GM19035 (cell line): ENCODE results near the gene TTLL10.
"Not testable (repeated sequence)": the region's sequence is repeated elsewhere in the genome, so short reads cannot be mapped to it uniquely, and the experiment has no call there.

Experiments used
- ATAC-seq: cut with Tn5 transposase; IDR thresholded peaks from one replicate; pipeline ENCODE4 v1.9.1; 2021; ENCODE audit not compliant: unreplicated experiment

Gene TTLL10

DNA sequence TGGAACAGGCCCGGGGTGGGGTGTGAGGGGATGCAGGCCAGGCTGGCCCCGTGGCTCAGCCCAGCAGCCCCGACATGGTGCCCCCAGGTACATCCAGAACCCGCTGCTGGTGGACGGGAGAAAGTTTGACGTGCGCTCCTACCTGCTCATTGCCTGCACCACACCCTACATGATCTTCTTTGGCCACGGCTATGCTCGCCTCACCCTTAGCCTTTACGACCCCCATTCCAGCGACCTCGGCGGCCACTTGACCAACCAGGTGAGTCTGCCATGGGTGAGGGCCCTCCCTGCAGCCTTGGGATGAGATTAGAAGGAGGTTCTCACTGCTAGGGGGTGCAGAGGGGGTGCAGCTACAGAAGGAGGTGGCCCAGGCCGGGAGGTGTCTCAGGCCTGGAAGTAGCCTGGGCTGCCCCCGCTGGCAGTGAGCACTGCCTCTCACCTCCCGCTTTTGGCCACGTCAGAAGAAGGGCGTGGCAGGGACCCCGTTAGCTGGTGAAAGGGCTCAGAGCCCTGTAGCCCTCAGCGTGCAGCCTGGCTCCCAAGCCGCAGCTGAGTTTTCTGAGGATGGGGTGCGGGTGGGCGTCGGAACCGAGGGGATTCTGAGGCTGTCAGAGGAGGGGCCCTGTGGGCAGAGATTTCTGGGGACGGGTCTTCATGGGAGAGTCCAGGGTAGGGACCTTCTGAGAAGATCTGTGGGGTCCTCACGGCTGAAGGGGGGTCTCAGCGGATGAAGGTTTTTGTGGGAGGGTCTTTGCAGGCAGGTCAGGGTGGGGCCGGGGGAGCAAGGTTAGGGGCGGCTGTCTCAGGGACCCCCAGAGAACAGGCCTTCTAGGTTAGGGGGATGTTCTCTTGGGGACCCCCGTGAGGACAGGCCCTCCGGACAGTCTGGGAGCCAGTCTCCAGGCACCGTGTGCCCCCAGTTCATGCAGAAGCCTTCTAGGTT is 10.4 kb downstream of the TTLL10 start:
- no peak for ATAC-seq

DNA sequence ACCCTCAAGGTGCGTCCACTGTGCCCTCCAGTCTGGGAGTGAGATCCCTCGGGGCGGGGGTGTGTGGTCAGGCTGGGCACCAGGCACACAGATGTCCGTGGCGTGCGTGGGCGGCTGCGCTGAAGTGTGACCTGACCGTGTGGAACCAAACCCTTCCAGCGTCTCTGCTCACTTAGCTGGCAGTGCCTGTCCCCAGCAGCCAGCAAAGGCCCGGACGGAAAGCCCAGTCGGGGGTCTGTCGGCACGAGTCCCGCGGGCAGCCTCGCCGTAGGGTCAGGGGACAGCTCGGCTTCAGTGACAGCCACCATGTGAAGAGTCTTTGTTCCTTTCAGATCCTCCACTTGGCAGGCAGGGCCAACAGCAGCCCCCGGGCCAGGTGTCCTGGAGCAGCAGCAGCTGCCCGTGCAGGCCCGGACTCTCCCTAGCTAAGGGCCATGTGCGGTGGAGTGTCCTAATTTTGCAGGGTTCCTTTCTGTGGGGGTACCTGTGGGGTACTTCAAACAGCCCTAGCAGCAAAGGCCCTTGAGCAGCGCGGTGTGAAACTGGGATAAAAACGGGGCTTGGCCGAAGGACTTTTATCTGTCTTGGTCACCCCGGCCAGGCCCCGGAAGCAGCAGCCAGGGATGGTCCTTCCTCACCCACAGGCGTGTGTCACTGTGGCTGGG is 11.6 kb downstream of the TTLL10 start:
- ATAC-seq = no peak

DNA sequence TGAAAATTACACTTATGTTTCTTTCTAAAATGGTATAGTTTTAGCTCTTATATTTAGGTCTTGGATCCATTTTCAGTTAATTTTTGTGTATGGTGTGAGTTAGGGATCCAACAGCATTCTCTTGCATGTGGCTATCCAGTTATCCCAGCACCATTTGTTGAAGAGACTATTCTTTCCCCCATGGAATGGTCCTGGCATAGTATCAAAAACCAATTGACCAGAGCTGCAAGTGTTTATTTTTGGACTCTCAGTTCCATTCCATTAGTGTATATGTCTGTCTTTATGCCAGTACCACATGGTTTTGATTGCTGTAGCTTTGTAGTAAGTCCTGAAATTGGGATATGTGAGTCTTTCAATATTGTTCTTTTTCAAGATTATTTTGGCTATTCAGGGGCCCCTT is 14.3 kb downstream of the TTLL10 start:
- ATAC-seq = no peak

GRCh38 chr1:1189111-1189510 is 15.4 kb downstream of the TTLL10 start:
- no peak for ATAC-seq

DNA sequence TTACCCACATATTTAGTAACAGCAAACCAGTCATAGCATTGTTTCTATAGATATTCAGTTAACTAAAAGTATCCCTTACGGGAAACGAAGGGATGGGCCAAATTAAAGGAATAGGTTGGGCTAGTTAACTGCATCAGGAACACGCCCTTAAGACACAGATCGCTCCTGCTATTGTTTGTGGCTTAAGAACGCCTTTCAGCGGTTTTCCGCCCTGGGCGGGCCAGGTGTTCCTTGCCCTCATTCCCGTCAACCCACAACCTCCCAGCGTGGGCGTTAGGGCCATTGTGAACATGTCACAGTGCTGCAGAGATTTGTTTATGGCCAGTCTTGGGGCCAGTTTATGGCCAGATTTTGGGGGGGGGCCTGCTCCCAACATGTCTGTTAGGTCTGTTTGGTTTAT is 18.1 kb downstream of the TTLL10 start:
- no peak for ATAC-seq

- no peak for ATAC-seq
Measured at GRCh38 chr1:1194723-1195122, 21.0 kb downstream of the TTLL10 start.

GRCh38 chr1:1195726-1196125 is 22.0 kb downstream of the TTLL10 start:
- not testable (repeated sequence) for ATAC-seq

DNA sequence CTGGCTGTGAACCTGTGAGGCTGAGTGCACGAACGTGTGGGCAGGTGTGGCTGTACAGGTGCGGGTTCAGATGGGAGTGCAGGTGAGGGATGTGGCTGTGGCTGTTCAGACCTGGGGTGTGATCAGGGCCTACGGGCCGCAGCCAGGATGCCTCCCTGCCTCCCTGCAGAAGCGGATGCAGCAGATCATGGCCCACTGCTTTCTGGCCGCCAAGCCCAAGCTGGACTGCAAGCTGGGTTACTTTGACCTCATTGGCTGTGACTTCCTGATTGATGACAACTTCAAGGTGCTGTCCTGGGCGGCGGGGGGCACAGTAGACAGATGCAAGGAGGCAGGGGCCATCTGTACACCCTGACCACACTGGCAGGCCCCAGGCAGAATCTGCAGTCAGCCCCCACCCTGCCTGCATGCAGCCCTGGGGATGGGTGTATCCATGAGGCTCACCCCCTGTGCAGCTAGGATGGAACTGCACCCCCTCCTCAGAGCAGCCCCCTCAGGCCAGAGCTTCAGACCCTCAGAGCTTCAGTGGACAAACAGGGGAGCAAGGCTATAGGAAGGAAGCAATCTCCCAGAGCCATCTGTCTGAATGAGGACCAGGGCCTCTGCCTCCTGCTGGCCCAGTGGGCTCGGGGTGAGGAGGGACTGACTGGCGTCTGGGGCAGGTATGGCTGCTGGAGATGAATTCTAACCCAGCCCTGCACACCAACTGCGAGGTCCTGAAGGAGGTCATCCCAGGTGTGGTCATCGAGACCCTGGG is 22.9 kb downstream of the TTLL10 start:
- no peak for ATAC-seq

- no peak for ATAC-seq
Measured at GRCh38 chr1:1197188-1197500, 23.5 kb downstream of the TTLL10 start.

DNA sequence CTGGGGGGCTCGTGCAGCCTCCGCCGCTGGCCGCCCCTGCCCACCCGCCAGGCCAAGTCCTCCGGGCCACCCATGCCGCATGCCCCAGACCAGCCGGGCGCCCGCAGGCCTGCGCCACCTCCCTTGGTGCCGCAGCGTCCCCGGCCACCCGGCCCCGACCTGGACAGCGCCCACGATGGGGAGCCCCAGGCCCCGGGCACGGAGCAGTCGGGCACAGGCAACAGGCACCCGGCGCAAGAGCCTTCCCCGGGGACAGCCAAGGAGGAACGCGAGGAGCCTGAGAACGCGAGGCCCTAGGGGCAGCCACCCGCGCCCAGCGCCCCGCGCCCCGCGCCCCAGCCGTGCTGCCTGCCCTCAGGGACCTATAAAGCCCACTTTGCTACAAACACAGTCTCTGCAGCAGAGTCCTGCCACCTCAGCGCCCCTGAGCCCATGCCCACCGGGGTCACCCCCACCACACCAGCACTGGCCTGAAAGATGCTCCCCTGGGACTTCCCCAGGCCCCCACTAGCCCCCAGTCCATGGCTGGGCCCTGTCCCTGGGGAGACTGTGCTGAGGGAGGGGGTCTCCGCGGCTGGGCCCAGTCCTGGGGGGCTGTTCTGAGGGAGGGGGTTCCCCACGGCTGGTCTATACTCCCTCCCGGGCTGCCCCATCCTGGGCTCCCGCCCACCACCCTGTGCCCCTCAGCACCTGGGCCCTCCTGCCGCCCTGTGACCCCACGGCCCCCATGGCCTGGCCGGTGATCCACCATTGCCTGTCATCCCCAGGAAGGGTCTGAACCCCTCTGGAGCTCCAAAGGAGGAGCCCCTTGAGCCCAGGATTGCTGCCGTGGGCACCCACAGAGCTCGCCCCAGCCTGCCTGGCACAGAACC is 24.1 kb downstream of the TTLL10 start:
- no peak for ATAC-seq

- no peak for ATAC-seq
Measured at GRCh38 chr1:1198423-1199140, 24.9 kb downstream of the TTLL10 start.

- ATAC-seq = no peak
Measured at GRCh38 chr1:1199141-1199960, 25.7 kb downstream of the TTLL10 start.

GRCh38 chr1:1199961-1200875 is 26.5 kb downstream of the TTLL10 start:
- no peak for ATAC-seq

GRCh38 chr1:1200876-1201810 is 27.5 kb downstream of the TTLL10 start:
- ATAC-seq = no peak

- ATAC-seq = no peak
Measured at GRCh38 chr1:1202831-1203560, 29.3 kb downstream of the TTLL10 start.
